GM12892 (cell line): Measurements from ENCODE around the gene OR11H7.

Experiments
- POLR2A ChIP-seq: IDR thresholded peaks from 2 replicates; pipeline ENCODE4 v1.6.1; 2011; ENCODE audit warnings: low read depth, low read length, control low read depth
- POLR2AphosphoS5 ChIP-seq: IDR thresholded peaks from 2 replicates; pipeline ENCODE4 v1.6.1; 2011; ENCODE audit warnings: low read depth, low read length, control low read depth
- TAF1 ChIP-seq: IDR thresholded peaks from 2 replicates; pipeline ENCODE4 v1.6.1; 2011; ENCODE audit warnings: low read depth, mild to moderate bottlenecking, control low read depth, low read length, borderline replicate concordance

DNA sequence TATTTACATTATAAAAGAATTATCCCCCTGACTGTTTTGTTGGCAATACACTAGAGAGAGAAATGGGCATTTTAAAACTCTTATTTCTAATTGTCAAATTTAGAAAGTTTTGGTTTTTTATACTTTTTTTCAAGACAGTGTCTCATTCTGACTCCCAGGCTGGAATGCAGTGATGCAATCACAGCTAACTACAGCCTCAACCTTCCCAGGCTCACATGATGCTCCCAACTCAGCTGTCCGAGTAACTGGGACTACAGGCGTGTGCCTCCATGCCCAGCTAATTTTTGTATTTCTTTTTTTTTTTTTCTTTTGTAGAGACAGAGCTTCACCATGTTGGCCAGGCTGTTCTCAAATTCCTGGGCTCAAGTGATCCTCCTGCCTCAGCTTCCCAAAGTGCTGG lies 13.6 kb upstream of the OR11H7 start:
- TF ChIP-seq POLR2A (no peak), POLR2AphosphoS5 (no peak), TAF1 (no peak)
